GM21423 (cell line): ENCODE measurements around the gene NTN4.
"Not testable (repeated sequence)": the region's sequence is repeated elsewhere in the genome, so short reads cannot be mapped to it uniquely, and the experiment has no call there.

Experiments used
- ATAC-seq: cut with Tn5 transposase; IDR thresholded peaks from one replicate; pipeline ENCODE4 v1.9.1; 2021; ENCODE audit warnings: mild to moderate bottlenecking, moderate library complexity; ENCODE audit not compliant: unreplicated experiment

NTN4 gene

DNA sequence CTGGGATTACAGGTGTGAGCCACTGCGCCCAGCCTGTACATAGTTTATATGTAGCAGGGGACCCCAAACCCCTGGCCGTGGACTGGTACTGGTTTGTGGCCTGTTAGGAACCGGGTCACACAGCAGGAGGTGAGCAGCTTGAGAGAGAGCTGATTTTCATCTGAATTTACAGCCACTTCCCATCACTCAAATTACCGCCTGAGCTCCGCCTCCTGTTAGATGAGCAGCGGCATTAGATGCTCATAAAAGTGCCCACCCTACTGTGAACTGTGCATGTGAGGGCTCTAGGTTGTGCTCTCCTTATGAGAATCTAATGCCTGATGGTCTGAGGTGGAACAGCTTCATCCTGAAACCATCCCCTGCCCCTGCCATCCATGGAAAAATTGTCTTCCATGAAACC lies 119.3 kb downstream of the NTN4 start:
- no peak for ATAC-seq

DNA sequence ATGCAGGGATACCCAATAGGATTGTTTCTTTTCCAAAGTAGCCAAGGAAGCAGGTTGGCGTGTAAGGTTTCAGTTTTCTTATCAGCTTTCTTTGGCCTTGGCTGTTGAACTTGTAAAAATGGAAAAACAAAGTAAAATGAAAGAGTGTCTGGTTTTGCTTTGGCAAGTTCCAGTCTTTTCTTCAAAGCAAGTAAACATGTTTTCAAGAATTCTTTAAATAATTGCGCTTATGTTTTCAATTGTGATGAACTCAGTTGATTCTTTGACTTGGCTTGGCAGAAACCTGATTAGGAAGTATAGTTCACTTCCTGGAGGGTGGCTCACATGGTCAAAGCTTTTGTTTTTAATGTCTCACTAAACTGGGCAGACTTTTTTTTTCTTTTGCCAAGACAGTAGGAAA lies 127.0 kb downstream of the NTN4 start:
- no peak for ATAC-seq

DNA sequence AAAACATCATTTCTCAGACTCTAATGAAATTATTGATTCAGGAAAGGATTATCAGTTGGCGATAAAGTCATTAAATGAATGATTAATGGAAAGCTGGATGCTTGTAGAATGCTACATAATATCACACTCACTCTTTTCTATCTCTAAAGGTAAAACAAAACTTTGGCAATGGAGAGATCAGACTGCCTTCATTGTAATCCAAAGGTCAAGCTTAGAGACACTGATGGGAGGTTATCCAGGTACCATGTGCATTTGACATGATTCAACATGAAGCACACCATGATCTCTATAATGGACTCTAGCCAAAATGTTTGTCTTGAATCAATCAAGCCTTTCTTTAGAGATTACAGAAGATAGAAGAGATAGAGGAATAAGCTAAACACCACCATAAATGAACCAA lies 129.2 kb downstream of the NTN4 start:
- ATAC-seq, result no peak

GRCh38 chr12:95658386-95658785 lies 132.2 kb downstream of the NTN4 start:
- ATAC-seq, result no peak

DNA sequence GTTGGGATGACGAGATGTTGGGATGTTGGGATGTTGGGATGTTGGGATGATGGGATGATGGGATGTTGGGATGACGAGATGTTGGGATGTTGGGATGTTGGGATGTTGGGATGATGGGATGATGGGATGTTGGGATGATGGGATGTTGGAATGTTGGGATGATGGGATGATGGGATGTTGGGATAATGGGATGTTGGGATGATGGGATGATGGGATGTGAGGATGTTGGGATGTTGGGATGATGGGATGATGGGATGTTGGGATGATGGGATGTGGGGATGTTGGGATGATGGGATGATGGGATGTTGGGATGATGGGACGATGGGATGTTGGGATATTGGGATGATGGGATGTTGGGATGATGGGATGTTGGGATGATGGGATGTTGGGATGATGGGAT lies 135.9 kb downstream of the NTN4 start:
- not testable (repeated sequence) for ATAC-seq

- ATAC-seq, result no peak
Measured at GRCh38 chr12:95653771-95654546, 136.6 kb downstream of the NTN4 start.

GRCh38 chr12:95651681-95652080 lies 138.9 kb downstream of the NTN4 start:
- ATAC-seq, result no peak

DNA sequence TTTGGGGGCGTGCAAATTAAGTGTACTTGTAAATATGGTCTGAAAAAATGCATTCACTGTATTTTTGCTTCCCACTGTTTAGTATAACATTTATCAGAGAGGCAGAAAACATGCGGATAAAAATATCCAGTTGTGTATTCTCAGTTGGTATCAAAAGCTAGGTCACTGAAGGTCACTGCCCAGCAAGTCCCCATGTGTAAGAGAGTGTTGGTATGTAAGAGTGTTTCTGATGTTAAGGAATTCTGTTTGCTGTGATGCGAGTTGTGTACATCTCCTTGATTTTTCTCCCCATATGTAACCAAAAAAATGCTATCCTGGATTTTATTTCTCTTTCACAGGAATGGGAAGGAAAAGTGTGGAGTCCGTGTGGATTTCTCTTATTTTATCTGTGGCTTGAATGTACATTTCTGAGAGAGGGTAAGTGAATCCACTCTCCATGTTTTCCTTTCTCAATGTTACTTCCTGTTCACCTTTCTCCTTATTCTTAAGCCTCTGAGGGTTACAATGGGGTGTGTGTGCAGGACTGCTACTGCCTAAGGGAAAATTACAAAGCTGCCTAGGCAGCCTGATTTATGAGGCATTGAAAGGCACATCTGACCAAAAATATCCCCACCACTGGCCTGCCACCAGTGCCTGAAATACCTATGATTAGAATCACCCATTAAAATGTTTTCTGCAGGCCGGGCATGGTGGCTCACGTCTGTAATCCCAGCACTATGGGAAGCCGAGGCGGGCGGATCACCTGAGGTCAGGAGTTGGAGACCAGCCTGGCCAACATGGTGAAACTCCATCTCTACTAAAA lies 141.4 kb downstream of the NTN4 start:
- ATAC-seq, result no peak

DNA sequence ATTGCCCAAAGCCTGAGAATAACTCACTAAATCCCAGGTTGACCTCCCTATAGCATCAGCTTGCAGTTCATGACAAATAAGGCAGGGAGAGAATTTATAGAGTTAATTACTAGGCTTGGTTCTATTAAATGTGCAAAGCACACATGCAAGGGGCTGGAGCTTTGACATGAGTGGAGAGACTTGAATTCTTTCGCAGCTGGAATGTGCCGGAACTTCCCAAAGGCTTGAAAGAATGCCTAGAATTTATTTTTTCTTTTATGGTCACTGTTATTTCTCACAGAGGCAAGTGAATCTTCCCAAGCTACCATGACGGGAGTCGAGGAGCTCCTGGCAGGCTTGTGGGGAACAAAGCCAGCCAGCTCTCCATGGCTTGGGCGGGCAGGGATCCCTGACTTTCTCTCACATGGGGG lies 143.8 kb downstream of the NTN4 start:
- ATAC-seq, result no peak

DNA sequence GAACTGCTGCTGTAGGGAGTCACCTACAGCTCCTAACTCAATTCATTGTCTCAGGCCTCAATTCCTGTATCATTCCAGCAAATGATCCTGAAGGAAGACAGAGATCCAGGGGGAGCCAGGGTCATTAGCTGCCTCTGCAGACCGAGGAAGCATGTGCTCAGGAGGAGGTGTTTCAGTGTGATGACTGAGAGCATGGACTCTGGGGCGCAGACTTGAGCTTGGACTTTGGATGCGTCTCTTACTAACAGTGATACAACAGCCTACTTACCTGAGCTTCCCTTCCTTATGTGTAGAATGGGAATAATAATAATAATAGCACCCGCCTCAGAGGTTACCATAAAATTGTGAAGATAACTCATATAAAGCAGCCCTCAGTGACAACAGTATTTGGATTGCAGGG lies 147.3 kb downstream of the NTN4 start:
- no peak for ATAC-seq

GRCh38 chr12:95642583-95642982 lies 148.0 kb downstream of the NTN4 start:
- ATAC-seq, result no peak

DNA sequence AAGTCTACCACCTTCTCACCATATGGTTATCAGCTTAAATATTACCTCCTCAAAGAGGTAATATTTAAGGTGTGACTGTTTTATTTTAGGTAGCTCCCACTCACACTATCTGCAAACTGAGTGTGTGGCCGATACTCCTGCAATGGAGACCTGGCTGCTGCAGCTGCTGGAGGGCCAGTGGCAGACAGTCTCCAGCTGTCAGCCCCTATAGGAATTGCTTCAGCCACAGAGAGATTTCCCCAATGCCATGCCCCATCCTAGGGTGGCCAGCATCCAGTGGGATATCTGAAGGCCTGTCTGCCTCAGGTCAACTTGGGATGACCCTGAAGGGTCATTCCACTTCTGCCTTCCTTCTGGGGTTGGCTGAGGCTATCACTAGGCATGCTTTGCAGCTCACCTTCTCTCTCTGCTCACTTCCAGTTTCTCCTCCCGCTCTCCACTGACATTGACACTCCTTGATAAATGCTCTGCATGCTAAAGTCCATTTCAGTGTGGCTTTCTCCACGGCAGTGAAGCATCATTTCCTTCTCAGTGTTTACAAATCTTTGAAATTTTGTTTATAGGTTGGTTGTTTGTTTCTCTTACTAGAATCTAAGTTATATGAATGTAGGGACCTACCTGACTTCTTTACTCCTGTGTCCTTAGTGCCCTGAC lies 149.1 kb downstream of the NTN4 start:
- ATAC-seq, result no peak

DNA sequence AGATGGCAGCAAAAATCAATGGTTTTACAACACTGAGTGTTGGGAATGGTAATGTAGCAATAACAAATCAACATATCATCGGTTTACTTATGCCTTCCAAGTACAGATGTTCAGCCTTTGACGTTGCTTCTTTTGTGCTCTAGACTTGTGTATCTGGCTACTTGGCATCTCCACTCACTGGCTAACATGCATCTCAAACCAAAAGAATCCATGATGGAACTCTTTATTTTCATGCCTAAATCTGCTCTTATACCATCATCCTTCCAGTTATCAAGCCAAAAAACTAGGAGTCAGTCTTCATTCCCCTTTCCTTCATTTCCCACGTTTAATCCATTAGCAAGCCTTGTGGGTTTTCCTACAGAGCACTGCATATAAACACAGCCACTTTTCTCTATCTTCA lies 150.0 kb downstream of the NTN4 start:
- no peak for ATAC-seq

- no peak for ATAC-seq
Measured at GRCh38 chr12:95637471-95638155, 153.0 kb downstream of the NTN4 start.

GRCh38 chr12:95637010-95637409 lies 153.6 kb downstream of the NTN4 start:
- no peak for ATAC-seq

DNA sequence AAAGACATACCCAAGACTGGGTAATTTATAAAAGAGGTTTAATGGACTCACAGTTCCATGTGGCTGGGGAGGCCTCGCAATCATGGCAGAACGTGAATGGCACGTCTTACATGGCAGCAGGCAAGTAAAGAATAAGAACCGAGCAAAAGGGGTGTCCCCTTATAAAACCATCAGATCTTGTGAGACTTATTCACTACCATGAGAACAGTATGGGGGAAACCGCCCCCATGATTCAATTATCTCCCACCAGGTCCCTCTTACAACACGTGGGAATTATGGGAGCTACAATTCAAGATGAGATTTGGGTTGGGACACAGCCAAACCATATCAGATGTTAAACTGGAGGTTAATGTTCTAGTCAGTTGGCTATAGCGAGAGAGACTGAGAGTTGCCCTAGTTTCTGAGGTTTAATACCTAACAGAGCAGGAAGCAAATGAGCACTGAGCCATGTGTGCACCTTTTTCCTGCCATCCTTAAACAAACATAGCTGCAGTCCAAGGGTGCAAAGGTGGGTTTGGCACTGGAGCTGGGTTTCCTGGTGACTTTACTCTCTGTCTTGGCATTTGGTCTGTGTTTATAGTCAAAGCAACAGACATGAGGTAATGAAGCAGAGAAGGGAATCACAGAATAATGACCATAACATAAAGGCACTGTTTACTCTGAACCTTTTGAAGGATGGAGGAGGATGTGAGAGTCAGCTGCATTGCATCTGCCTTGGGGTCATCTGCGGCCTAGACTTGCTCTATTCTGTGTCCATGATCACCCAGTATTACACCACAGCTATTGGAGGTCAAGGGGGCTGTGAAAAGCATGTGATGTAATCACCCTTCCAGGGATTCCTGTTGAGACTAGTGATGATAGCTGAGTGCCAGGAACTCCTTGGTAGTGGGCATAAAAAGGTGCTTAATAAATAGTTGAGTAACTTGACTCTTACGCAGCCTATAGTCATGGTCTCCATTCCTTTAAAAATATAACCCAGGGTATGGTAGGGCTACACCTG lies 155.6 kb downstream of the NTN4 start:
- peak; percentile 83 for ATAC-seq

DNA sequence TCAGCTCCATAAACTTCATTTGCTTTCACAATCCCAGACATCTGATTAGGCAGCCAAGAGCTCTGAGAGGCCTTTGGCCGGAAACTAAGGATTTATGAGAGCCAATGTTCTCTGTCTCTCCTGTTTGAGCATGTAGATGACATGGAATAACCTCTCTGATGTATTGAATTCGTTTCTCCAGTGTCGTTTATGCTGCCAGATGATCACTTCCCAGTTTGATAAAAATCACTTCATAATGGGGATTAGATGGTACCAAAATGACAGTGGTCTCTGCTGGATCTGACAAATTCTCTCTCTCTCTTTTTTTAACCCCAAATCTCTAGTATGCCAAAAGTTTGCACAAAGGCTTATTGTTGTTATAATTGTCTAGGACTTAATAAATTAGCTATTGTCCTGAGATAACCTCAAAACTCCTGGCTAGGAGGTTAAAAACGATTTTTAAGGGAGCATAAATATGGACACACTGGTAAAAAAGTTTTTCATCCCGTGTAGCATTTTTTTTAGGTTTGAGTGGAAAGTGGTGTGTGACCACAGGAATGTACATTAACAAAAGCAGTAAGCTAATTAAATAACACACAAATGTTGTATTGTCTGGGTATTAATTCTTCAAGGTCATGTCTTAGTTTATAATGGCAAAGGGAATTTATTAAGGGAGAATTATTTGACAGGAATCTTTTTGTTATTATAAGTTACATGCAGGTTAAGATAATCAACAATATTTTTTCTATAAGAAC lies 156.7 kb downstream of the NTN4 start:
- ATAC-seq, result no peak

DNA sequence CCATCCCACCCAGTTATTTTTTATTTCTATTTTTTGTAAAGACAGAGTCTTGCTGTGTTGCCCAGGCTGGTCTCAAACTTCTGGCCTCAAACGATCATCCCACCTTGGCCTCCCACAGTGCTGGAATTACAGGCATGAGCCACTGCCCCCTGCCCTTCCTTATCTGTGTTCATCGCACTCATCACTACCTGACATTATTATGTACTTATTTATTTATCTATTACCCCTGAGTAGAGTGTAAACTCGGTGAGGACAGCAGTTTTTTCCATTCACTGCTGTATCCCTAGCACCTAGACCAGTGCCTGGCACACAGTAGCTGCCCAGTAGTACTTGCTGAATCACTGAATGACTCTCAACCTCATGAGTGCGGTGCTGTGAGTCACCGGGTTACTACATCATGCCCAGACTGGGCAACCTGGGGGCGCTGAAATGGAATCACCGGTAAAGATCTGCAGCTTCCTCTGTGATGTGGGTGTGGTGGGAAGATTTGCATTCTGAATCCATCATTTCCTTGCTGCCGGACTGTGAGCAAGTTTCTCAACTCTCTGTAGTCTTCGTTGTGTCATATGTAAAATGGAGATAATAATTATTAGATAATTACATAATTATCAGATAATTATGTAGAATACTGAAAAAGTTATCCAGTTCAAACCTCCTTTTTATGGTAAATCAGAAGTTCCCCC lies 157.4 kb downstream of the NTN4 start:
- ATAC-seq, result no peak

- ATAC-seq, result no peak
Measured at GRCh38 chr12:95630496-95630895, 160.1 kb downstream of the NTN4 start.
